ENCODE results near the gene ABCA6. TPM values are rescaled to one million over a fixed set of nuclear protein-coding genes. Genes with fewer than 3 reads are reported as not detected.
A peak's percentile ranks its signal among the peaks of the same experiment; 100 is the strongest.

Gene ABCA6
- total RNA-seq, 2 experiments from 2014 or later: 5.2 to 26.5 TPM

DNA sequence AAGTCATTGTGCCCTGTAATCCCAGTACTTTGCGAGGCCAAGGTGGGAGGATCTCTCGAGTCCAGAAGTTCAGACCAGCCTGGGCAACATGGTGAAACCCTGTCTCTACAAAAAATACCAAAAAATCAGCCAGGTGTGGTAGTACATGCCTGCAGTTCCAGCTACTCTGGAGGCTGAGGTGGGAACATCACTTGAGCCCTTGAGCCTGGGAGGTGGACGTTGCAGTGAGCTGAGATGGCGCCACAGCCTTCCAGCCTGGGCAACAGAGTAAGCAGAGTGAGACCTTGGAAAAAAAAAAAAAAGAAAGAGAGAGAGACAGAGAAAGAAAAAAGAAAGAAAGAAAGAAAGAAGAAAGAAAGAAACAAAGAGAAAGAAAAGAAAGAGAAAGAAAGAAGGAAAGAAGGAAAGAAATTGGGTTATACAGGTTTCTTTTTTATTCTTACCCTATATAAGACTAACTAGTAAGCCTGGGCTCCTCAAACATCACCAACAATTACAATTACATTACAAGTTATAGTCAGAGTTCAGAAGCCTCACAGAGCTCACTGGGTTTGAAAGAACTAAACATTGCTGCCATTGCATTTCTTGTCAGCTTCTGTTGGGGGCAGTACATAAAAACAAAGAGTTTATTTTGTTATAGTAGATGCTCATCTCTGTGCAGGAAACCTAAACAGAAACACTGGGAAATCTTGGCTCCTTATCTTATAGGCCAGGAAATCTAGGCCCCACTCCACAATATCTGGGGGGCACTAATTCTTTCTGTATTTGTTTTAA is 74.2 kb downstream of the ABCA6 start:
- H2AFZ ChIP-seq (ENCODE audit: low read length): peak overlapping the region; percentile 9; the same call in 1 of the 2 replicates
- CTCF ChIA-PET (ENCODE audit: unreplicated experiment): no interaction called here
- H3K27ac ChIP-seq (ENCODE audit: low read depth, low read length, poor library complexity, severe bottlenecking): no peak overlapping the region
- H3K79me2 ChIP-seq (ENCODE audit: insufficient read depth, low read depth, low read length): no peaks in the 10 kb centered on the region
- no TSS peak for BruUV-seq (replicated peaks)
- H4K20me1 ChIP-seq (ENCODE audit: insufficient read depth, low read length): no peaks in the 10 kb centered on the region
- TF ChIP-seq EZH2phosphoT487 (IDR thresholded peaks at IDR 0.05; ENCODE audit: borderline replicate concordance, low read depth, low read length) (no peak), CTCF (conservative IDR thresholded peaks at IDR 0.05; ENCODE audit: low read length) (peak; percentile 77)
- no peak overlapping the region for H3K4me3 ChIP-seq (ENCODE audit: low read depth, low read length, poor library complexity, severe bottlenecking)
- peaks cover 18% of the 10 kb centered on the region for H3K4me1 ChIP-seq (ENCODE audit: insufficient read depth, low read length, poor library complexity, severe bottlenecking)
- H3K36me3 ChIP-seq (ENCODE audit: insufficient read depth, low read length): no peaks in the 10 kb centered on the region
- H3K9me2 ChIP-seq (ENCODE audit: insufficient read depth, low read length): no peaks in the 10 kb centered on the region
- H3K9me3 ChIP-seq (ENCODE audit: low read length): no peaks in the 10 kb centered on the region
- POLR2A ChIA-PET: interaction anchor here (0.7 to 1.0 kb wide), 3 partner anchors 21 to 300 kb away, joined by 3 to 4 read pairs (median 3); no protein-coding TSS in a partner anchor
- no peak overlapping the region for H3K4me2 ChIP-seq (ENCODE audit: low read length)
- intact Hi-C loops (cut with micrococcal nuclease; ENCODE audit: unreplicated experiment): loop anchor here (5.0 to 10.0 kb wide), 2 partner anchors 170 to 293 kb away; no protein-coding TSS in a partner anchor
- DNase-seq (ENCODE audit: low spot score): peak; percentile 52

DNA sequence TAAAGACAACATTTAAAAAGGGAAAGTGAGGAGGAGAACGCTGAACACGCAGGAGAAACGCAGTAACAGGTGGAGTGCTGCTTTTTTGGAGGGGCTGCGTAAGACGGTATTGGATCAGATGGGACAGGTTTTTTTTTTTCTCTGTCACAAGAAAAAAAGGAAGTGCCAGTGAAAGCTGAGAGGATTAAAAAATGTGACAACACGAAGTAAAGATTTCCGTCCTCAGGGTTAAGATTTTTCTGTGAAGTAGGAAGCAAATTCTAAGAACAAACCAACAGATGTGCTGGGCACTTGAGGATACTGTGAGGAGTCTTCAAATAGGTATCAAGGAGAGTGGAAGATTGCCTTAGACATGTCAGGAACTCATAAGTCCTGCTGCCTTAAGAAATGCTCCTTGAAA is 75.2 kb downstream of the ABCA6 start:
- no peaks in the 10 kb centered on the region for H3K79me2 ChIP-seq (ENCODE audit: insufficient read depth, low read depth, low read length)
- no peak overlapping the region for H3K27ac ChIP-seq (ENCODE audit: low read depth, low read length, poor library complexity, severe bottlenecking)
- no peaks in the 10 kb centered on the region for H4K20me1 ChIP-seq (ENCODE audit: insufficient read depth, low read length)
- no TSS peak for BruUV-seq (replicated peaks)
- H3K4me3 ChIP-seq (ENCODE audit: low read depth, low read length, poor library complexity, severe bottlenecking): no peak overlapping the region
- ChIA-PET POLR2A (interaction anchor here (0.6 kb wide), 1 partner anchor 199 kb away, joined by 3 read pairs; no protein-coding TSS in a partner anchor), CTCF (ENCODE audit: unreplicated experiment) (no interaction called here)
- H3K4me2 ChIP-seq (ENCODE audit: low read length): no peak overlapping the region
- intact Hi-C loops (cut with micrococcal nuclease; ENCODE audit: unreplicated experiment): loop anchor here (5.0 to 10.0 kb wide), 2 partner anchors 171 to 292 kb away; no protein-coding TSS in a partner anchor
- no peaks in the 10 kb centered on the region for H3K36me3 ChIP-seq (ENCODE audit: insufficient read depth, low read length)
- no peaks in the 10 kb centered on the region for H3K9me2 ChIP-seq (ENCODE audit: insufficient read depth, low read length)
- peaks cover 25% of the 10 kb centered on the region for H3K4me1 ChIP-seq (ENCODE audit: insufficient read depth, low read length, poor library complexity, severe bottlenecking)
- DNase-seq (ENCODE audit: low spot score): no peak
- no peaks in the 10 kb centered on the region for H3K9me3 ChIP-seq (ENCODE audit: low read length)
- TF ChIP-seq EZH2phosphoT487 (IDR thresholded peaks at IDR 0.05; ENCODE audit: borderline replicate concordance, low read depth, low read length): no peak
- TF ChIP-seq CTCF (conservative IDR thresholded peaks at IDR 0.05; ENCODE audit: low read length): no peak
- H2AFZ ChIP-seq (ENCODE audit: low read length): no peak overlapping the region

DNA sequence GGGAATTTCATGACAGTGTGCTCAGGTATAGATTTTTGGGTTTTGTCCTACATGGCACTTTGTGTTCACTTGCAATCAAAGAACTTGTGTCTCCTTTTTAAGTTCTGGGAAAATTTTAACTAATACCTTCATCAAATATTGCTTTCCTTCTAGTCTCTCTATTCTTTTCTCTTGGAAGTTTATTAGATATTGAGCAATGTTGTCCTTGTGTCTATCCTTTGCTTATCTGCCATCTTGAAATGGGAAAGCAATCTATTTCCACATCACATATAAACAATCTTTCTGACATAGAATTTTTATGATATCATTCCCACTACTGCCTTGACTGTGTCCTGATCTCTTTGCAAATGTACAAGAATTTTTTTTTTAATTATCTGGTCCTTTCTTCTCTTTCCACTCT is 76.6 kb downstream of the ABCA6 start:
- Histone ChIP-seq H4K20me1 (ENCODE audit: insufficient read depth, low read length) (no peaks in the 10 kb centered on the region), H3K27ac (ENCODE audit: low read depth, low read length, poor library complexity, severe bottlenecking) (no peak overlapping the region), H3K4me1 (ENCODE audit: insufficient read depth, low read length, poor library complexity, severe bottlenecking) (peaks cover 33% of the 10 kb centered on the region), H3K9me2 (ENCODE audit: insufficient read depth, low read length) (no peaks in the 10 kb centered on the region), H3K4me3 (ENCODE audit: low read depth, low read length, poor library complexity, severe bottlenecking) (no peak overlapping the region), H3K79me2 (ENCODE audit: insufficient read depth, low read depth, low read length) (no peaks in the 10 kb centered on the region), H3K4me2 (ENCODE audit: low read length) (no peak overlapping the region), H3K36me3 (ENCODE audit: insufficient read depth, low read length) (no peaks in the 10 kb centered on the region), H3K9me3 (ENCODE audit: low read length) (no peaks in the 10 kb centered on the region), H2AFZ (ENCODE audit: low read length) (peak overlapping the region; percentile 10; the same call in 1 of the 2 replicates)
- DNase-seq (ENCODE audit: low spot score): no peak
- TF ChIP-seq CTCF (conservative IDR thresholded peaks at IDR 0.05; ENCODE audit: low read length): no peak
- TF ChIP-seq EZH2phosphoT487 (IDR thresholded peaks at IDR 0.05; ENCODE audit: borderline replicate concordance, low read depth, low read length): no peak
- POLR2A ChIA-PET: no interaction called here
- BruUV-seq (replicated peaks): no TSS peak
- intact Hi-C loops (cut with micrococcal nuclease; ENCODE audit: unreplicated experiment): loop anchor here (5.0 to 10.0 kb wide), 2 partner anchors 172 to 290 kb away; no protein-coding TSS in a partner anchor
- CTCF ChIA-PET (ENCODE audit: unreplicated experiment): no interaction called here
